ENCODE data around the gene PCSK7. TPM values are rescaled to one million over a fixed set of nuclear protein-coding genes. Genes with fewer than 3 reads are reported as not detected.

PCSK7 gene
- total RNA-seq, 1 experiment from 2014 or later, result 132 TPM

DNA sequence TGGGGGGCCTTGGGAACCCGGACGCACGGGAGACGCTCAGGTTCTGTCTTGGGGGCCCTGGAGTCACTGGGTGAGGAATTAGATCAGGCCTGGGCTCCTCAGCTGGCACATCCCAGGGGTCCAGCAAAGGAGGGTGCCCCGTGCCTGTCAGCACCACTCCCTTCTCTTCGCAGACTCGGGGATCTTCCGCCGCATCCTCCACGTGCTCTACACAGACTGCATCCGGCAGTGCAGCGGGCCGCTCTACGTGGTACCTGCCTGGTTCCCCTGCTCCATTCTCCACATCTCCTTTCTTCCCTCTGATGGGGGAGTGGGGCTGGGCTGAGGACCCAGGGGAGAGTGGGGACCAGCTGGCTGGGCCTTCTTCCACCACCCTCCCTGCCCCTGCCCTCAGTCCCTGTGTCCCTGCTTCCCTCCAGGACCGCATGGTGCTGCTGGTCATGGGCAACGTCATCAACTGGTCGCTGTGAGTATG, 39.4 kb downstream of the PCSK7 start:
- Histone ChIP-seq H3K27me3 (replicated peaks; ENCODE audit: control insufficient read depth, insufficient read depth, low read length) (no peaks in the 10 kb centered on the region), H3K4me1 (peaks cover 6% of the 10 kb centered on the region), H3K9me3 (no peaks in the 10 kb centered on the region), H3K36me3 (ENCODE audit: control insufficient read depth, insufficient read depth, low read length) (peaks cover 5% of the 10 kb centered on the region), H3K4me3 (ENCODE audit: low read depth, low read length) (no peak overlapping the region)
- TF ChIP-seq, protein P1, sequence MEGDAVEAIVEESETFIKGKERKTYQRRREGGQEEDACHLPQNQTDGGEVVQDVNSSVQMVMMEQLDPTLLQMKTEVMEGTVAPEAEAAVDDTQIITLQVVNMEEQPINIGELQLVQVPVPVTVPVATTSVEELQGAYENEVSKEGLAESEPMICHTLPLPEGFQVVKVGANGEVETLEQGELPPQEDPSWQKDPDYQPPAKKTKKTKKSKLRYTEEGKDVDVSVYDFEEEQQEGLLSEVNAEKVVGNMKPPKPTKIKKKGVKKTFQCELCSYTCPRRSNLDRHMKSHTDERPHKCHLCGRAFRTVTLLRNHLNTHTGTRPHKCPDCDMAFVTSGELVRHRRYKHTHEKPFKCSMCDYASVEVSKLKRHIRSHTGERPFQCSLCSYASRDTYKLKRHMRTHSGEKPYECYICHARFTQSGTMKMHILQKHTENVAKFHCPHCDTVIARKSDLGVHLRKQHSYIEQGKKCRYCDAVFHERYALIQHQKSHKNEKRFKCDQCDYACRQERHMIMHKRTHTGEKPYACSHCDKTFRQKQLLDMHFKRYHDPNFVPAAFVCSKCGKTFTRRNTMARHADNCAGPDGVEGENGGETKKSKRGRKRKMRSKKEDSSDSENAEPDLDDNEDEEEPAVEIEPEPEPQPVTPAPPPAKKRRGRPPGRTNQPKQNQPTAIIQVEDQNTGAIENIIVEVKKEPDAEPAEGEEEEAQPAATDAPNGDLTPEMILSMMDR (IDR thresholded peaks at IDR 0.05; ENCODE audit: insufficient read depth in 1 of 2, low read depth in 1 of 2, low read length in 1 of 2, severe bottlenecking in 1 of 2, unreplicated experiment in 1 of 2), result no peak
- H3K36me3 Mint-ChIP-seq (ENCODE audit: insufficient read depth, unreplicated experiment), result peaks cover 23% of the 10 kb centered on the region
- no peak overlapping the region for H3K4me3 Mint-ChIP-seq (ENCODE audit: unreplicated experiment)
- no peaks in the 10 kb centered on the region for H3K27me3 Mint-ChIP-seq (ENCODE audit: insufficient read depth, unreplicated experiment)
- no peak for DNase-seq
- ChIA-PET CTCF (no interaction called here), POLR2A (no interaction called here)
- peaks cover 3% of the 10 kb centered on the region for H3K4me1 Mint-ChIP-seq (ENCODE audit: low read depth, unreplicated experiment)
- no peaks in the 10 kb centered on the region for H3K9me3 Mint-ChIP-seq (ENCODE audit: unreplicated experiment)
- BruUV-seq (replicated peaks), result no TSS peak
- intact Hi-C loops (cut with micrococcal nuclease; ENCODE audit: unreplicated experiment), result no loop called here
- no peak overlapping the region for H3K27ac Mint-ChIP-seq (ENCODE audit: unreplicated experiment)

DNA sequence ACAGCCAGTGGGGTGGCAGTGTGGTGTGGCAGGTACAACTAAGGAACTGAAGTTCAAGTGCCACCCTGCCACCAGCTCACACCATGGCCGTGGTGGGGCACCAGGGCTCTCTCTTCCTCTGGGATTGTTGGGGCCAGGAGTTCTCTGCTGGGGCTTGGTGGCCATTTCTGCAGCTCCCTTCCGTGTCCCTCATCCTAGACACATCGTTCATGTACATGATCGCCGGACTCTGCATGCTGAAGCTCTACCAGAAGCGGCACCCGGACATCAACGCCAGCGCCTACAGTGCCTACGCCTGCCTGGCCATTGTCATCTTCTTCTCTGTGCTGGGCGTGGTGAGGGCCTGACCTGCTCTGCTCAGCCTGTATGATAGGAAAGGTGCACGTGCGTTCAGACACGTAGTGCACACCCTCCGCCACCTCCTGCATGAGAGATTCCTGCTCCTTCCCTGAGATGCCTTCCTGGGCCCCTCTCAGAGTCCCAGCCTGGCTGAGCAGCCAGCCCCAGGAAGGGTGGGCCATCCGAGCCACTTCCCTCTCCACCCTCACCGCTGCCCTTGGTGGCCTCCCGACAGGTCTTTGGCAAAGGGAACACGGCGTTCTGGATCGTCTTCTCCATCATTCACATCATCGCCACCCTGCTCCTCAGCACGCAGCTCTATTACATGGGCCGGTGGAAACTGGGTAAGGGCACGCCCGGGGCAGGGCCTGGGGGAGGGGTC, 40.0 kb downstream of the PCSK7 start:
- no peaks in the 10 kb centered on the region for H3K27me3 Mint-ChIP-seq (ENCODE audit: insufficient read depth, unreplicated experiment)
- peaks cover 26% of the 10 kb centered on the region for H3K36me3 Mint-ChIP-seq (ENCODE audit: insufficient read depth, unreplicated experiment)
- no peaks in the 10 kb centered on the region for H3K4me1 ChIP-seq
- BruUV-seq (replicated peaks), result no TSS peak
- H3K4me3 ChIP-seq (ENCODE audit: low read depth, low read length), result no peak overlapping the region
- peak in 1 of 2 experiments; percentile 42 for DNase-seq
- no peaks in the 10 kb centered on the region for H3K9me3 ChIP-seq
- no peaks in the 10 kb centered on the region for H3K9me3 Mint-ChIP-seq (ENCODE audit: unreplicated experiment)
- H3K36me3 ChIP-seq (ENCODE audit: control insufficient read depth, insufficient read depth, low read length), result peaks cover 7% of the 10 kb centered on the region
- POLR2A ChIA-PET, result no interaction called here
- CTCF ChIA-PET, result interaction anchor here (0.5 kb wide), 1 partner anchor 30 kb away, joined by 3 read pairs; no protein-coding TSS in a partner anchor
- TF ChIP-seq, protein P1 (IDR thresholded peaks at IDR 0.05; ENCODE audit: insufficient read depth in 1 of 2, low read depth in 1 of 2, low read length in 1 of 2, severe bottlenecking in 1 of 2, unreplicated experiment in 1 of 2), result no peak
- no peaks in the 10 kb centered on the region for H3K4me1 Mint-ChIP-seq (ENCODE audit: low read depth, unreplicated experiment)
- intact Hi-C loops (cut with micrococcal nuclease; ENCODE audit: unreplicated experiment), result no loop called here
- H3K4me3 Mint-ChIP-seq (ENCODE audit: unreplicated experiment), result no peak overlapping the region
- no peaks in the 10 kb centered on the region for H3K27me3 ChIP-seq (replicated peaks; ENCODE audit: control insufficient read depth, insufficient read depth, low read length)
- H3K27ac Mint-ChIP-seq (ENCODE audit: unreplicated experiment), result no peak overlapping the region

DNA sequence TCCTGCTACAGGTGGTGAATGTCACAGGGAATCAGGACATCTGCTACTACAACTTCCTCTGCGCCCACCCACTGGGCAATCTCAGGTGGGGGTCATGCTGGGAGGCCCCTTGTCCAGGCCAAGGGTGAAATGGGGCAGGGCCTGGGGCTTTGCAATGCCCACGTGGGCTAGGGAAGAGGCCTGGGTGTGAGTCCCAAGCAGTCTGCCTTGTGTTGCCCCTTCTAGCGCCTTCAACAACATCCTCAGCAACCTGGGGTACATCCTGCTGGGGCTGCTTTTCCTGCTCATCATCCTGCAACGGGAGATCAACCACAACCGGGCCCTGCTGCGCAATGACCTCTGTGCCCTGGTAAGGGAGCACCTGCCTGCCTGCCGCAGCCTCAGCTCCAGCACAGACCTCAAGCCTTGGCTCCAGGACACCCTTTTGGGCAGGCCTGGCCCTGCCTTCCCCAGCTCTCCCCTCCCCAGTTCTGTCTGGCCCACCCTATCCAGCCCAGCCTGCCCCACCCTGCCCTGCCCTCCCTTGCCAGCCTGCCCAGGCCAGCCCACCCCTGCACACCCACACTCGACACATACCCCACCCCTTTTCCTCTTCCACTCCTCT, 41.8 kb downstream of the PCSK7 start:
- ChIA-PET POLR2A (no interaction called here), CTCF (no interaction called here)
- Mint-ChIP-seq H3K36me3 (ENCODE audit: insufficient read depth, unreplicated experiment) (peaks cover 27% of the 10 kb centered on the region), H3K9me3 (ENCODE audit: unreplicated experiment) (no peaks in the 10 kb centered on the region), H3K27ac (ENCODE audit: unreplicated experiment) (no peak overlapping the region), H3K4me1 (ENCODE audit: low read depth, unreplicated experiment) (no peaks in the 10 kb centered on the region), H3K27me3 (ENCODE audit: insufficient read depth, unreplicated experiment) (no peaks in the 10 kb centered on the region), H3K4me3 (ENCODE audit: unreplicated experiment) (no peak overlapping the region)
- H3K36me3 ChIP-seq (ENCODE audit: control insufficient read depth, insufficient read depth, low read length), result peaks cover 9% of the 10 kb centered on the region
- DNase-seq, result peak in 1 of 2 experiments; percentile 34
- no TSS peak for BruUV-seq (replicated peaks)
- H3K4me3 ChIP-seq (ENCODE audit: low read depth, low read length), result no peak overlapping the region
- TF ChIP-seq, protein P1 (IDR thresholded peaks at IDR 0.05; ENCODE audit: insufficient read depth in 1 of 2, low read depth in 1 of 2, low read length in 1 of 2, severe bottlenecking in 1 of 2, unreplicated experiment in 1 of 2), result no peak
- intact Hi-C loops (cut with micrococcal nuclease; ENCODE audit: unreplicated experiment), result no loop called here
- H3K4me1 ChIP-seq, result no peaks in the 10 kb centered on the region
- no peaks in the 10 kb centered on the region for H3K27me3 ChIP-seq (replicated peaks; ENCODE audit: control insufficient read depth, insufficient read depth, low read length)
- H3K9me3 ChIP-seq, result no peaks in the 10 kb centered on the region

Measured in Caco-2 (cell line).